Measurements from ENCODE around the gene NRG2. TPM values are rescaled to one million over a fixed set of nuclear protein-coding genes. Genes with fewer than 3 reads are reported as not detected.

Gene NRG2
- total RNA-seq, 1 donor from 2014 or later: under 0.01 TPM

GRCh38 chr5:139823757-139824355 lies 219.2 kb downstream of the NRG2 start:
- no peaks in the 10 kb centered on the region for H3K27me3 ChIP-seq (ENCODE audit: control insufficient read depth, insufficient read depth, low read length)
- no peaks in the 10 kb centered on the region for H3K36me3 ChIP-seq (ENCODE audit: control insufficient read depth, insufficient read depth, low read length)
- TF ChIP-seq CTCF (IDR thresholded peaks at IDR 0.05; ENCODE audit: insufficient read depth, low read length, severe bottlenecking): no peak
- FAIRE-seq (no peak), DNase-seq (ENCODE audit: low read depth) (no peak)
- no peak overlapping the region for H3K4me3 ChIP-seq (ENCODE audit: low read depth, low read length)

DNA sequence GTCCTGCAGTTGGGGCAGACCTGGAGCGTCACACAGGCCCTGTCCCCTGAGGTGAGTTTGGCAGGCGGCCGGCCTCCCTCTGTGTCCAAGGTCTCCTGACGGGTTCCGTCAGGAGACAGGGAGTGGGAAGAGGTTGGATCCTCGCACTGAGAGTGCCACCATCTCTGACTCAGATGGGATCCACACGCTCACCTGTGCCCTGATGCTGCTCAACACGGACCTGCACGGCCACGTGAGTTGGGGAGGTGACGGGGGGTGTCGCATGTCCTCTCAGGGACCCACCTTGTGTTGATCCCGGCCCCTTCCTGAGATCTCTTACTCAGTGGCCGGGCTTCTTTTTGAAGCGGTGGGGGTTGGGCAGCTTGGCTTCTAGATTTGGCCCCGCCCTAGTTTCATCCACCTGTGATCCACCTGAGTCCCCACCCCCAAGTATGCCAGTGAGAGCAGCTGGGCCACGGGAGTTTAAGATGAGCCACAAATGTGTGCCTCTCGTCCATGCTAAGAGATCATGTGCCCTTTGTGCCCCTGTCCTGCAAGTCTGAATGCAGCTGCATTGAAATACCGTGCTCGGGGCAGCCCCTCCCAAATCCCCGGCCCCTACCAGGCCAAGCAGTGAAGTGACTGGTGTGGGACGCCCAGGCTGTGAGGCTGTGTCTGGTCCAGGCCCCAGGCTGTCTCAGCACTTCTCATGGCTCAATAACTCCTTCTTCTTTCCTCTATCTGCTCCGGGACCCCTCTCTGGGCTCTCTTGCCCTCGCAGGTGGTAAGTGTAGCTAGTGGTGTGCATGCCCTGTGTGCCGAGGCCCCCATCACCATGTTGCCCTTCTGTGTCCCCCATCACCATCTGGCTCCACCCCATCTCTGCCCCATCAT lies 220.3 kb downstream of the NRG2 start:
- no peak for TF ChIP-seq CTCF (IDR thresholded peaks at IDR 0.05; ENCODE audit: insufficient read depth, low read length, severe bottlenecking)
- Histone ChIP-seq H3K36me3 (ENCODE audit: control insufficient read depth, insufficient read depth, low read length) (no peaks in the 10 kb centered on the region), H3K27me3 (ENCODE audit: control insufficient read depth, insufficient read depth, low read length) (no peaks in the 10 kb centered on the region), H3K4me3 (ENCODE audit: low read depth, low read length) (no peak overlapping the region)
- DNase-seq (ENCODE audit: low read depth): no peak
- FAIRE-seq: no peak

- FAIRE-seq (no peak), DNase-seq (ENCODE audit: low read depth) (no peak)
- no peaks in the 10 kb centered on the region for H3K27me3 ChIP-seq (ENCODE audit: control insufficient read depth, insufficient read depth, low read length)
- H3K4me3 ChIP-seq (ENCODE audit: low read depth, low read length): no peak overlapping the region
- TF ChIP-seq CTCF (IDR thresholded peaks at IDR 0.05; ENCODE audit: insufficient read depth, low read length, severe bottlenecking): no peak
- H3K36me3 ChIP-seq (ENCODE audit: control insufficient read depth, insufficient read depth, low read length): no peaks in the 10 kb centered on the region
Measured at GRCh38 chr5:139821806-139822552, 221.1 kb downstream of the NRG2 start.

DNA sequence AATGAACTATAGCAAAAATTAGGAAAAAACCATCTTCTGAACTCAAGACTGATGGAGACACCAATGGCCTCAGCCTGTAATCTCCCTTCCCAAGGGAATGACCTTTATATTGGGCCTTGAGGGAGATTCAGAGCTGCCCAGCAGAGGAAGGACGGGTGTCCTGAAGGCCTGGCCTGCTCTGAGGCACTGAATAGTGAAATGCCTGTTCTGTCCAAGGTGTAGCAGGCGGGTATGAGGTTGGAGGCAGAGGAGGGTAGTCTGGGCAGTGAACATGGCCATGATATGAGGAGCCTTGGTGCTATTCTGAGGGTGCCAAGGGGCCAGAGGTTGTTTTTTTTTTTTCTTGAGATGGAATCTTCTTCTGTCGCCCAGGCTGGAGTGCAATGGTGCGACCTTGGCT lies 222.5 kb downstream of the NRG2 start:
- DNase-seq (ENCODE audit: low read depth): no peak
- H3K36me3 ChIP-seq (ENCODE audit: control insufficient read depth, insufficient read depth, low read length): no peaks in the 10 kb centered on the region
- no peak for TF ChIP-seq CTCF (IDR thresholded peaks at IDR 0.05; ENCODE audit: insufficient read depth, low read length, severe bottlenecking)
- no peak for FAIRE-seq
- no peaks in the 10 kb centered on the region for H3K27me3 ChIP-seq (ENCODE audit: control insufficient read depth, insufficient read depth, low read length)
- no peak overlapping the region for H3K4me3 ChIP-seq (ENCODE audit: low read depth, low read length)

GRCh38 chr5:139820130-139820529 lies 223.0 kb downstream of the NRG2 start:
- no peak for TF ChIP-seq CTCF (IDR thresholded peaks at IDR 0.05; ENCODE audit: insufficient read depth, low read length, severe bottlenecking)
- H3K36me3 ChIP-seq (ENCODE audit: control insufficient read depth, insufficient read depth, low read length): no peaks in the 10 kb centered on the region
- FAIRE-seq (no peak), DNase-seq (ENCODE audit: low read depth) (no peak)
- no peaks in the 10 kb centered on the region for H3K27me3 ChIP-seq (ENCODE audit: control insufficient read depth, insufficient read depth, low read length)
- H3K4me3 ChIP-seq (ENCODE audit: low read depth, low read length): no peak overlapping the region

Data from bronchial epithelial cell (primary cell).